A673 (cell line): Measurements from ENCODE around the gene CCDC190. TPM values are rescaled to one million over a fixed set of nuclear protein-coding genes. Genes with fewer than 3 reads are reported as not detected.

Experiments
- BruUV-seq: library from RNA; stranded (reverse); fragments of 400-500 nt; replicated peaks from 2 replicates; lab custom pipeline; 2021; lab: Mats Ljungman, UMichigan
- CTCF ChIA-PET: fragments of 300-600 bp; sonication (Branson Sonifier 250); formaldehyde crosslinking; loops from one replicate; lab custom pipeline; 2022; ENCODE audit warnings: antibody characterized with exemption; lab: Charles Lee
- POLR2A ChIA-PET: fragments of 300-600 bp; sonication (Branson Sonifier 250); formaldehyde crosslinking; loops from one replicate; lab custom pipeline; 2022; ENCODE audit warnings: antibody characterized with exemption; ENCODE audit not compliant: low non-redundant PET; lab: Charles Lee
- DNase-seq: peaks from one replicate; pipeline ENCODE4 v3.0.0-alpha.2; 2015; ENCODE audit warnings: low spot score
- H3K27ac ChIP-seq: fragments of 200-600 bp; sonication (generic); 2 replicates; pipeline ENCODE4 v1.5.1; 2016; ENCODE audit warnings: mixed run types, low read depth, mild to moderate bottlenecking, mixed read lengths, antibody characterized with exemption, low read length; ENCODE audit not compliant: poor library complexity, severe bottlenecking
- H3K27me3 ChIP-seq: fragments of 200-600 bp; sonication (generic); replicated peaks from 2 replicates; pipeline ENCODE4 v1.6.1; 2017; ENCODE audit warnings: mixed run types, low read depth, mild to moderate bottlenecking, mixed read lengths, antibody characterized with exemption, low read length; ENCODE audit not compliant: insufficient read depth, poor library complexity
- H3K36me3 ChIP-seq: fragments of 200-600 bp; sonication (generic); 2 replicates; pipeline ENCODE4 v1.6.1; 2016; ENCODE audit warnings: mixed run types, mild to moderate bottlenecking, mixed read lengths, antibody characterized with exemption, low read length; ENCODE audit not compliant: insufficient read depth, poor library complexity, severe bottlenecking
- H3K4me1 ChIP-seq: fragments of 200-600 bp; sonication (generic); 2 replicates; pipeline ENCODE4 v1.6.1; 2017; ENCODE audit warnings: mixed run types, mild to moderate bottlenecking, mixed read lengths, antibody characterized with exemption, low read length; ENCODE audit not compliant: insufficient read depth, poor library complexity, severe bottlenecking
- H3K4me3 ChIP-seq: fragments of 200-600 bp; sonication (generic); 2 replicates; pipeline ENCODE4 v1.5.1; 2016; ENCODE audit warnings: low read depth, mixed run types, mild to moderate bottlenecking, mixed read lengths, low read length; ENCODE audit not compliant: poor library complexity, severe bottlenecking
- H3K9me3 ChIP-seq: fragments of 200-600 bp; sonication (generic); 2 replicates; pipeline ENCODE4 v1.6.1; 2016; ENCODE audit warnings: mixed run types, low read depth, mild to moderate bottlenecking, mixed read lengths, antibody characterized with exemption, low read length; ENCODE audit not compliant: poor library complexity, severe bottlenecking
- EZH2 ChIP-seq: fragments of 200-600 bp; sonication (generic); IDR thresholded peaks from 2 replicates; pipeline ENCODE4 v1.6.1; 2017; ENCODE audit warnings: borderline replicate concordance, low read depth, mild to moderate bottlenecking, mixed read lengths, antibody characterized with exemption, low read length; ENCODE audit not compliant: poor library complexity, severe bottlenecking
- intact Hi-C: fragments of 100-400 bp; cut with micrococcal nuclease; formaldehyde crosslinking; loops from one replicate; pipeline ENCODE4 v1.10.0; 2022; ENCODE audit not compliant: unreplicated experiment
- total RNA-seq: library from RNA; stranded (reverse); gene quantifications from 2 replicates; pipeline ENCODE4 v1.2.3, GENCODE V29; 2021
- TF ChIP-seq, protein P1 (sequence below): fragments of 300-800, 200-600 bp; sonication (generic); conservative IDR thresholded peaks from 2 replicates; pipeline ENCODE4 v1.5.1; 2017; ENCODE audit warnings: low read depth, mild to moderate bottlenecking, antibody characterized with exemption, low read length, moderate library complexity, mixed read lengths

Gene CCDC190
- total RNA-seq, 1 experiment from 2014 or later = 0.39 TPM

DNA sequence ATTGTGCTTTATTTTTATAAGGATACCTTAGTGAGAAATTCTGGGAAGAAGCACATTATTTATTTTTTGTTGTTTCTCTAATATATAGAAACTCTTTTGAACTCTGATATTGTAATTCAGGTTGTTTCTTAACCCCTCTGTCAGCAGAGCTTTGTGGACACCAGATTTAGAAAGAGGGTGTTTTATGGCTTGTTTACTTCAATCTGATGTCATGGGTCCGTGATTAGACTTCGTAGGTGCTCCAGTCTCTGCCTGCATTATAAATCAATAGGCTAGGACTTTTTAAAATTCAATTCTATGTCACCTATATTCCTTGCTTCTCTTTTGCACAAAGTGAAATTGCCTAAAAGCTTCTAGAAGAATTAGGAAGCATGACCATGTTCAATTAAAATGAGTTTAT lies 47.3 kb upstream of the CCDC190 start:
- Histone ChIP-seq H3K27me3 (no peaks in the 10 kb centered on the region), H3K4me1 (peaks cover under 1% of the 10 kb centered on the region), H3K9me3 (peaks cover 17% of the 10 kb centered on the region), H3K27ac (no peak overlapping the region), H3K4me3 (no peak overlapping the region), H3K36me3 (no peaks in the 10 kb centered on the region)
- ChIA-PET CTCF (no interaction called here), POLR2A (no interaction called here)
- intact Hi-C loops = no loop called here
- no TSS peak for BruUV-seq
- TF ChIP-seq, protein P1, sequence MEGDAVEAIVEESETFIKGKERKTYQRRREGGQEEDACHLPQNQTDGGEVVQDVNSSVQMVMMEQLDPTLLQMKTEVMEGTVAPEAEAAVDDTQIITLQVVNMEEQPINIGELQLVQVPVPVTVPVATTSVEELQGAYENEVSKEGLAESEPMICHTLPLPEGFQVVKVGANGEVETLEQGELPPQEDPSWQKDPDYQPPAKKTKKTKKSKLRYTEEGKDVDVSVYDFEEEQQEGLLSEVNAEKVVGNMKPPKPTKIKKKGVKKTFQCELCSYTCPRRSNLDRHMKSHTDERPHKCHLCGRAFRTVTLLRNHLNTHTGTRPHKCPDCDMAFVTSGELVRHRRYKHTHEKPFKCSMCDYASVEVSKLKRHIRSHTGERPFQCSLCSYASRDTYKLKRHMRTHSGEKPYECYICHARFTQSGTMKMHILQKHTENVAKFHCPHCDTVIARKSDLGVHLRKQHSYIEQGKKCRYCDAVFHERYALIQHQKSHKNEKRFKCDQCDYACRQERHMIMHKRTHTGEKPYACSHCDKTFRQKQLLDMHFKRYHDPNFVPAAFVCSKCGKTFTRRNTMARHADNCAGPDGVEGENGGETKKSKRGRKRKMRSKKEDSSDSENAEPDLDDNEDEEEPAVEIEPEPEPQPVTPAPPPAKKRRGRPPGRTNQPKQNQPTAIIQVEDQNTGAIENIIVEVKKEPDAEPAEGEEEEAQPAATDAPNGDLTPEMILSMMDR = no peak
- TF ChIP-seq EZH2 = no peak
- DNase-seq = no peak

DNA sequence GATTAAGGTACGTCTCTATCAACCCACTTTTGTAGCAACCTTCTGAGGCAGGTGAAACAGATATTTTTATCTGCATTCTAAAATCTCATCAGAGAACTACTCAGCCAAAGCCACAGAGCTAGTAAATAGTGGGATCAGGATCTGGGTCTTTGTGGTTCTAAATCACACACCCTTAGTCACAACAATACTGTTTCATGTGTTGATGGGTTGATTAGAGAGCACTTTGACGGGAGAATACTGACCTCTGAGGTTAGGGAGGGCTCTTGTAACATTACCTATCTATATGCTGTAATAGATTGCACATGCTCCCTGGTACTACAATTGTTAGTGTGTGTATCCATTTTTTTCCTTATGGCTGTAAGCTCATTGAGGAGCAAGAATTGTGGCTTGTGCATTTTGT lies 45.5 kb upstream of the CCDC190 start:
- Histone ChIP-seq H3K4me3 (no peak overlapping the region), H3K27ac (no peak overlapping the region), H3K9me3 (peaks cover 2% of the 10 kb centered on the region), H3K27me3 (no peaks in the 10 kb centered on the region), H3K4me1 (peaks cover 2% of the 10 kb centered on the region), H3K36me3 (no peaks in the 10 kb centered on the region)
- TF ChIP-seq, protein P1 = no peak
- no peak for TF ChIP-seq EZH2
- ChIA-PET POLR2A (no interaction called here), CTCF (no interaction called here)
- no peak for DNase-seq
- no TSS peak for BruUV-seq
- intact Hi-C loops = no loop called here

DNA sequence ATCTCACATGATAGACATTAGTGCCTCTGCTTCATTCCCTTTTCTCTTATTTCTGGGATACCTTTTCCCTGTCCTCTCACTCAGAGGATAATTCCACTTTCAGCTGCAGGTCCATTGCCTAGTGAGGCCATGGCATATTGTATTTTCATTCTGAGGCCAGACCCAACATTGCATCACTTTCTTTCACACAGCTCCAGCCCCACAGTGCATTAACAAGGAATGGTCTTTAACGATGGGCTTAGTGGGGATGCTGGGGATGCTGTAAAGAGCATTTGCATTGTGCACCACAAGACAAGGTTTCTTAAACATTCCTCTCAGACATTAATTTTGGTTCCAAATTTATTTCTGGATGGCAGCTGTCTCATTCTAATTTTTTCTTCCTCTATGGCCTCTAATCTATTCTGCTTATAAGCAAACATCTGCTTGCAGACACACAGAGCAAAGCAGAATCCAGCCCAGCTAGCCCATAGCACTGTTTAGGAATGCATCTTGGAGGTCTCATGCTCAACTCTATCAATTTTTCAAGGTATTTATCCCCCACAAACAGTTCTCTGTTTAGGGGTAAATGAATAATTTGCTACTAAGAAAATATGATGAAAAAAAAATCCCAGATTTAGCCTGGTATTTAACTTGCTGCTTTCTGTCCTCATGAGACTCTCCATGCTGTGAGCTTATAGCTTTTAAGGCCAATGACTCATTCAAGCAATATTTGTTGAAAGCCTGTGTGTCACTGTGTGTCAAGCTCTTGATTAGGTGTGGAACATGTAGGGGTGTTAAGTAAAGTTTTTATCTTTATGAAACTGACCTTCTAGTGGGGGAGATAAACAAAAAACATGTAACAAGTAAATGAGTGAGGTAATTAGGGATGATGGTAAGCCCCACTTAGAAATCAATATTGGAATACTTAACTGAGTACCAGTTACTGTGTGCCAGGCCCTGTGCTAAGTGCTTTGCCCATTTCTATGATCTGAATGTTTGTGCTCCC lies 44.5 kb upstream of the CCDC190 start:
- no peak overlapping the region for H3K27ac ChIP-seq
- H3K4me1 ChIP-seq = peaks cover 2% of the 10 kb centered on the region
- no TSS peak for BruUV-seq
- no peaks in the 10 kb centered on the region for H3K36me3 ChIP-seq
- H3K4me3 ChIP-seq = no peak overlapping the region
- CTCF ChIA-PET = no interaction called here
- no peaks in the 10 kb centered on the region for H3K9me3 ChIP-seq
- intact Hi-C loops = no loop called here
- H3K27me3 ChIP-seq = no peaks in the 10 kb centered on the region
- POLR2A ChIA-PET = interaction anchor here (0.6 kb wide), 1 partner anchor 130 kb away, joined by 3 read pairs; no protein-coding TSS in a partner anchor
- no peak for TF ChIP-seq EZH2
- TF ChIP-seq, protein P1 = no peak
- peak; percentile 74 for DNase-seq
